PC-3 (cell line): ENCODE results near the gene BCAR3. TPM values are rescaled to one million over a fixed set of nuclear protein-coding genes. Genes with fewer than 3 reads are reported as not detected.
A peak's percentile ranks its signal among the peaks of the same experiment; 100 is the strongest.

Experiments used
- ATAC-seq: fragments of 200-7000 bp; cut with Tn5 transposase; 2 replicates; pipeline ENCODE4 v1.9.1; 2020; ENCODE audit warnings: mild to moderate bottlenecking, moderate library complexity
- BruUV-seq: library from RNA; stranded (reverse); fragments of 400-500 nt; replicated peaks from 2 replicates; lab custom pipeline; 2021; lab: Mats Ljungman, UMichigan
- CTCF ChIA-PET: fragments of 300-600 bp; sonication (Branson Sonifier 250); formaldehyde crosslinking; loops from one replicate; lab custom pipeline; 2022; ENCODE audit warnings: antibody characterized with exemption; lab: Charles Lee
- POLR2A ChIA-PET: fragments of 300-600 bp; sonication (Branson Sonifier 250); formaldehyde crosslinking; loops from one replicate; lab custom pipeline; 2022; ENCODE audit warnings: antibody characterized with exemption; ENCODE audit not compliant: unreplicated experiment; lab: Charles Lee
- DNase-seq: peaks from one replicate; pipeline ENCODE4 v3.0.0-alpha.2; 2015
- H2AFZ ChIP-seq: fragments of 300-600 bp; sonication (generic); 2 replicates; pipeline ENCODE4 v1.6.0; 2016; ENCODE audit warnings: antibody characterized with exemption, low read length
- H3F3A ChIP-seq: fragments of 300-600 bp; sonication (generic); one replicate; pipeline ENCODE4 v1.6.0; 2017; ENCODE audit warnings: antibody characterized with exemption, low read length, control low read depth, mild to moderate bottlenecking; ENCODE audit not compliant: unreplicated experiment
- H3K27ac ChIP-seq: fragments of 300-600 bp; sonication (generic); 2 replicates; pipeline ENCODE4 v1.5.1; 2016; ENCODE audit warnings: mild to moderate bottlenecking, low read length
- H3K27me3 ChIP-seq: fragments of 300-600 bp; sonication (generic); 2 replicates; pipeline ENCODE4 v1.6.1; 2016; ENCODE audit warnings: low read length, mixed read lengths
- H3K36me3 ChIP-seq: fragments of 300-600 bp; sonication (generic); 2 replicates; pipeline ENCODE4 v1.6.1; 2016; ENCODE audit warnings: low read depth, mixed run types, low read length, mixed read lengths
- H3K4me1 ChIP-seq: fragments of 300-600 bp; sonication (generic); 2 replicates; pipeline ENCODE4 v1.5.1; 2016; ENCODE audit warnings: low read length; ENCODE audit not compliant: insufficient read depth
- H3K4me2 ChIP-seq: fragments of 300-600 bp; sonication (generic); 2 replicates; pipeline ENCODE4 v1.6.0; 2016; ENCODE audit warnings: low read length
- H3K4me3 ChIP-seq: fragments of 300-600 bp; sonication (generic); 2 replicates; pipeline ENCODE4 v1.5.1; 2016; ENCODE audit warnings: mild to moderate bottlenecking, low read length, mixed read lengths
- H3K79me2 ChIP-seq: fragments of 300-600 bp; sonication (generic); 2 replicates; pipeline ENCODE4 v1.6.1; 2017; ENCODE audit warnings: low read length, mixed read lengths
- H3K9ac ChIP-seq: fragments of 300-600 bp; sonication (generic); 2 replicates; pipeline ENCODE4 v1.6.0; 2016; ENCODE audit warnings: mild to moderate bottlenecking, low read length
- H3K9me2 ChIP-seq: fragments of 300-600 bp; sonication (generic); replicated peaks from 2 replicates; pipeline ENCODE4 v1.6.1; 2016; ENCODE audit warnings: mixed run types, low read length, mixed read lengths
- H3K9me3 ChIP-seq: fragments of 300-600 bp; sonication (generic); 2 replicates; pipeline ENCODE4 v1.6.1; 2016; ENCODE audit warnings: low read length, mixed read lengths
- H4K20me1 ChIP-seq: fragments of 300-600 bp; sonication (generic); 2 replicates; pipeline ENCODE4 v1.6.1; 2016; ENCODE audit warnings: low read length, mixed read lengths
- EZH2 ChIP-seq: fragments of 300-600 bp; sonication (generic); IDR thresholded peaks from one replicate; pipeline ENCODE4 v1.6.1; 2017; ENCODE audit warnings: antibody characterized with exemption, mild to moderate bottlenecking, low read length; ENCODE audit not compliant: unreplicated experiment
- EZH2phosphoT487 ChIP-seq: fragments of 300-600 bp; sonication (generic); IDR thresholded peaks from 2 replicates; pipeline ENCODE4 v1.6.1; 2018; ENCODE audit warnings: mild to moderate bottlenecking, antibody characterized with exemption, low read length, borderline replicate concordance
- intact Hi-C: fragments of 100-400 bp; cut with micrococcal nuclease; formaldehyde crosslinking; loops from 2 replicates; pipeline ENCODE4 v1.9.0; 2023
- total RNA-seq: library from RNA; depleted of rRNA; stranded (reverse); fragments of >200 nt; gene quantifications from 2 replicates; pipeline ENCODE4 v1.2.3, GENCODE V29; 2014
- TF ChIP-seq, protein P1 (sequence below): fragments of 300-600 bp; sonication (generic); conservative IDR thresholded peaks from 2 replicates; pipeline ENCODE4 v1.5.1; 2017; ENCODE audit warnings: antibody characterized with exemption, low read depth, mild to moderate bottlenecking, low read length

Gene BCAR3
- total RNA-seq, 1 experiment from 2014 or later: 171 TPM

DNA sequence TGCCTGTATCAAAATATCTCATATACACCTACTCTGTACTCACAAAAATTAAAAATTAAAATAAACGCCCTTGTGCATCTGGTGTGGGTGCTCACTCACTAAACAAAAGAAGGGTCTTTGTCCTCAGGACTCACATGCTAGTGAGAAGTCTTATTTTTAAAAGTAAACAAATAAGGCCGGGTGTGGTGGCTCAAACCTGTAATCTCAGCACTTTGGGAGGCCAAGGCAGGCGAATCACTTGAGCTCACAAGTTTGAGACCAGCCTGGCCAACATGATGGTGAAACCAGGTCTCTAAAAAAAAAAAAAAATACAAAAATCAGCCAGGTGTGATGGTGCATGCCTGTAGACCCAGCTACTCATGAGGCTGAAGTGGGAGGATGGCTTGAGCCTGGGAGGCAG is 51.5 kb downstream of the BCAR3 start:
- H3K4me2 ChIP-seq: 0 out of 2 replicates have a peak overlapping the region, but pooled peaks have one; percentile 3
- no peak overlapping the region for H2AFZ ChIP-seq
- no peak for TF ChIP-seq EZH2
- no peak for TF ChIP-seq EZH2phosphoT487
- H3K27ac ChIP-seq: peak overlapping the region; percentile 72
- BruUV-seq: no TSS peak
- intact Hi-C loops: no loop called here
- H3K9me2 ChIP-seq: no peaks in the 10 kb centered on the region
- peak overlapping the region; percentile 38 for H3K9ac ChIP-seq
- no peaks in the 10 kb centered on the region for H3K27me3 ChIP-seq
- DNase-seq (peak; percentile 57), ATAC-seq (peak; percentile 25)
- peaks cover 12% of the 10 kb centered on the region for H3F3A ChIP-seq
- no peaks in the 10 kb centered on the region for H3K9me3 ChIP-seq
- ChIA-PET POLR2A (no interaction called here), CTCF (interaction anchor here (0.6 to 2.6 kb wide), 4 partner anchors 8 to 214 kb away, joined by 3 to 32 read pairs (median 4); no protein-coding TSS in a partner anchor)
- H3K79me2 ChIP-seq: peaks cover 100% of the 10 kb centered on the region
- H4K20me1 ChIP-seq: peaks cover 42% of the 10 kb centered on the region
- no peak overlapping the region for H3K4me3 ChIP-seq
- peaks cover 69% of the 10 kb centered on the region for H3K4me1 ChIP-seq
- peaks cover 66% of the 10 kb centered on the region for H3K36me3 ChIP-seq

- ChIA-PET CTCF (interaction anchor here (0.6 to 2.6 kb wide), 7 partner anchors 9 to 215 kb away, joined by 3 to 32 read pairs (median 3); no protein-coding TSS in a partner anchor), POLR2A (interaction anchor here (0.5 to 0.7 kb wide), 2 partner anchors 45 to 192 kb away, joined by 5 to 6 read pairs; no protein-coding TSS in a partner anchor)
- Histone ChIP-seq H3F3A (peaks cover 12% of the 10 kb centered on the region), H3K36me3 (peaks cover 66% of the 10 kb centered on the region), H4K20me1 (peaks cover 45% of the 10 kb centered on the region), H3K4me1 (peaks cover 75% of the 10 kb centered on the region), H3K27me3 (no peaks in the 10 kb centered on the region), H3K27ac (peak overlapping the region; percentile 72), H3K9me2 (no peaks in the 10 kb centered on the region), H3K4me2 (no peak overlapping the region), H3K9ac (peak overlapping the region; percentile 38), H2AFZ (no peak overlapping the region), H3K9me3 (no peaks in the 10 kb centered on the region), H3K4me3 (no peak overlapping the region), H3K79me2 (peaks cover 100% of the 10 kb centered on the region)
- BruUV-seq: no TSS peak
- ATAC-seq: peak; percentile 64
- intact Hi-C loops: loop anchor here (1.0 to 5.0 kb wide), 4 partner anchors 50 to 215 kb away; partner anchors contain the start of gene FNBP1L
- DNase-seq: peak; percentile 85
- TF ChIP-seq EZH2phosphoT487 (no peak), EZH2 (no peak)
- TF ChIP-seq, protein P1, sequence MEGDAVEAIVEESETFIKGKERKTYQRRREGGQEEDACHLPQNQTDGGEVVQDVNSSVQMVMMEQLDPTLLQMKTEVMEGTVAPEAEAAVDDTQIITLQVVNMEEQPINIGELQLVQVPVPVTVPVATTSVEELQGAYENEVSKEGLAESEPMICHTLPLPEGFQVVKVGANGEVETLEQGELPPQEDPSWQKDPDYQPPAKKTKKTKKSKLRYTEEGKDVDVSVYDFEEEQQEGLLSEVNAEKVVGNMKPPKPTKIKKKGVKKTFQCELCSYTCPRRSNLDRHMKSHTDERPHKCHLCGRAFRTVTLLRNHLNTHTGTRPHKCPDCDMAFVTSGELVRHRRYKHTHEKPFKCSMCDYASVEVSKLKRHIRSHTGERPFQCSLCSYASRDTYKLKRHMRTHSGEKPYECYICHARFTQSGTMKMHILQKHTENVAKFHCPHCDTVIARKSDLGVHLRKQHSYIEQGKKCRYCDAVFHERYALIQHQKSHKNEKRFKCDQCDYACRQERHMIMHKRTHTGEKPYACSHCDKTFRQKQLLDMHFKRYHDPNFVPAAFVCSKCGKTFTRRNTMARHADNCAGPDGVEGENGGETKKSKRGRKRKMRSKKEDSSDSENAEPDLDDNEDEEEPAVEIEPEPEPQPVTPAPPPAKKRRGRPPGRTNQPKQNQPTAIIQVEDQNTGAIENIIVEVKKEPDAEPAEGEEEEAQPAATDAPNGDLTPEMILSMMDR: peak; percentile 88
Measured at GRCh38 chr1:93629101-93630059, 52.3 kb downstream of the BCAR3 start.

DNA sequence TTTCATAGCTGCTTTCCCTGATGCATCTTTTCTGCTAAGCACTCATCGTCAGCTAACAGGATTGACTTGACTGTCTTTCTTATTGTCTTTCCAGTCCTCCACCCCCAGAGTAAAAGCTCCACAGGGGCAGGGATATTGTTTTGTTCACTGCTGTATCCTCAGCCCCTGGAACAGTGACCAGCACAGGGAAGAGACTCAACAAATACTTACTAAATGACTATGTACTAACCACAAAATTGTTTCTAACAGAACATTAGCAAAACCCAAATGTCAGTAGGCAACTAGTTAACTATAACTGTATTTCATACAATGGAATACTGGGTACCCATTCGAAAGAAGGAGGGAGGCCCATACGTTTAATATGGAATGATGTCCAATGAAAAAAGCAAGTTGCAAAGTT is 53.0 kb downstream of the BCAR3 start:
- DNase-seq: no peak
- Histone ChIP-seq H3K9me2 (no peaks in the 10 kb centered on the region), H3K4me1 (peaks cover 82% of the 10 kb centered on the region), H3K9me3 (no peaks in the 10 kb centered on the region), H3K79me2 (peaks cover 100% of the 10 kb centered on the region), H4K20me1 (peaks cover 51% of the 10 kb centered on the region), H3K4me2 (no peak overlapping the region), H2AFZ (no peak overlapping the region), H3K4me3 (no peak overlapping the region), H3F3A (peaks cover 12% of the 10 kb centered on the region), H3K27me3 (no peaks in the 10 kb centered on the region), H3K27ac (0 out of 2 replicates have a peak overlapping the region, but pooled peaks have one; percentile 19), H3K36me3 (peaks cover 61% of the 10 kb centered on the region), H3K9ac (no peak overlapping the region)
- BruUV-seq: no TSS peak
- intact Hi-C loops: loop anchor here (1.0 to 5.0 kb wide), 4 partner anchors 51 to 216 kb away; partner anchors contain the start of gene FNBP1L
- CTCF ChIA-PET: interaction anchor here (2.6 kb wide), 1 partner anchor 185 kb away, joined by 32 read pairs; no protein-coding TSS in a partner anchor
- no peak for ATAC-seq
- TF ChIP-seq EZH2phosphoT487 (no peak), EZH2 (no peak)
- POLR2A ChIA-PET: no interaction called here
